SK-N-SH treated with all-trans-retinoic acid at 6 μM for 48 hours (cell line): ENCODE results near the gene RNF144A.

Experiments used
- ZFP30 ChIP-seq: fragments of 450-650 bp; formaldehyde crosslinking; IDR thresholded peaks from 2 replicates; pipeline ENCODE4 v1.5.0; 2022; ENCODE audit warnings: mild to moderate bottlenecking, moderate library complexity
- TF ChIP-seq, protein P1 (sequence below): fragments of 250-450 bp; sonication (Bioruptor Pico); IDR thresholded peaks from 2 replicates; pipeline ENCODE4 v1.5.0; 2020; ENCODE audit warnings: mild to moderate bottlenecking, moderate library complexity

- TF ChIP-seq, protein P1, sequence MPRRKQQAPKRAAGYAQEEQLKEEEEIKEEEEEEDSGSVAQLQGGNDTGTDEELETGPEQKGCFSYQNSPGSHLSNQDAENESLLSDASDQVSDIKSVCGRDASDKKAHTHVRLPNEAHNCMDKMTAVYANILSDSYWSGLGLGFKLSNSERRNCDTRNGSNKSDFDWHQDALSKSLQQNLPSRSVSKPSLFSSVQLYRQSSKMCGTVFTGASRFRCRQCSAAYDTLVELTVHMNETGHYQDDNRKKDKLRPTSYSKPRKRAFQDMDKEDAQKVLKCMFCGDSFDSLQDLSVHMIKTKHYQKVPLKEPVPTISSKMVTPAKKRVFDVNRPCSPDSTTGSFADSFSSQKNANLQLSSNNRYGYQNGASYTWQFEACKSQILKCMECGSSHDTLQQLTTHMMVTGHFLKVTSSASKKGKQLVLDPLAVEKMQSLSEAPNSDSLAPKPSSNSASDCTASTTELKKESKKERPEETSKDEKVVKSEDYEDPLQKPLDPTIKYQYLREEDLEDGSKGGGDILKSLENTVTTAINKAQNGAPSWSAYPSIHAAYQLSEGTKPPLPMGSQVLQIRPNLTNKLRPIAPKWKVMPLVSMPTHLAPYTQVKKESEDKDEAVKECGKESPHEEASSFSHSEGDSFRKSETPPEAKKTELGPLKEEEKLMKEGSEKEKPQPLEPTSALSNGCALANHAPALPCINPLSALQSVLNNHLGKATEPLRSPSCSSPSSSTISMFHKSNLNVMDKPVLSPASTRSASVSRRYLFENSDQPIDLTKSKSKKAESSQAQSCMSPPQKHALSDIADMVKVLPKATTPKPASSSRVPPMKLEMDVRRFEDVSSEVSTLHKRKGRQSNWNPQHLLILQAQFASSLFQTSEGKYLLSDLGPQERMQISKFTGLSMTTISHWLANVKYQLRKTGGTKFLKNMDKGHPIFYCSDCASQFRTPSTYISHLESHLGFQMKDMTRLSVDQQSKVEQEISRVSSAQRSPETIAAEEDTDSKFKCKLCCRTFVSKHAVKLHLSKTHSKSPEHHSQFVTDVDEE (CRISPR knock-in tag) = 0 out of 2 replicates have a peak, but pooled peaks have one; percentile 27
- no peak for TF ChIP-seq ZFP30 (CRISPR knock-in tag)
Observed at GRCh38 chr2:6977113-6977741, 60.0 kb downstream of the RNF144A start.
